T-helper 2 cell treated with Interferon-gamma antibody and Interleukin-4, amounts not matched to agents 100 ng/mL and 5 ng/mL, for 36 hours (primary cell): ENCODE results near the gene MAP2K4. TPM values are rescaled to one million over a fixed set of nuclear protein-coding genes. Genes with fewer than 3 reads are reported as not detected.

Experiments
- intact Hi-C: fragments of 100-400 bp; cut with micrococcal nuclease; formaldehyde crosslinking; loops from one replicate; pipeline ENCODE4 v1.15.1; 2023
- total RNA-seq: library from RNA; stranded (reverse); gene quantifications from 2 replicates; pipeline ENCODE4 v1.2.3, GENCODE V29; 2022

Gene MAP2K4
- total RNA-seq, 1 donor from 2014 or later, result 26.4 TPM

DNA sequence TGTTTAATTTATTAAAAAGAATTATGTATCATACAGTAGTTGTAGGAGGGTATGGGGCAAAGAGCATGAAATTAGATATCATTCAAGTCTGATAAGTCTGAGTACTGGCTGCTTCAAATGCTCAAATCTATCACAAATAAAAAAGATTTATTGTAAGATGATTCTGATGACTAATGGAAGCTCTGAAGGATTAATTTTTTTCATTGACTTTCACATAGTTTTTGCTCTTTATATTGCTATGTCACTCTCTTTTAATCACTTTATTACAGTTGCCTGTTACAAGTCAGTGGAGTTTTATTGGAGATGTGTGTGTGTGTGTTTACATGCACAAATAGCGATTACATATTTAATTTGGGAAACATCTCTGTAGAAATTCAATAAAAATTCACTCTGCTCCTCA is 15.0 kb downstream of the MAP2K4 start:
- intact Hi-C loops, result no loop called here

DNA sequence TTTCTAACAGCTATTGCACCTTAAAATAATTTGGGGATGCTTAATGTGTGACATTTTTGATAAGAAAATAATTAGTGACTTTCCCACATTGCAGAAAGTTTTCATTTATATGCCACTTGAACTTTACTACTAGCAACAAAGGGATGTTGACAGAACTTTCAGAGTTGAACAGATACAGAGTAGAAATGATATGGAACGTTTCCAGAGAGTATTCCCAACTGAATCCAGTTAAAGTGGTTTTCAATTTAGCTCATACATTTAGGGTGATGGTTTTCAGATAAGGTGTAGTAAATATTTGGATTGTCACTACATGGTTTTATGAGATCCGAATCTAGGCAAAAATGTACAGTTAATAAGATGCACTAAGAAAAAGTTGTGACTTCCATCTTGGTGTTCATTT is 17.3 kb downstream of the MAP2K4 start:
- intact Hi-C loops, result no loop called here

DNA sequence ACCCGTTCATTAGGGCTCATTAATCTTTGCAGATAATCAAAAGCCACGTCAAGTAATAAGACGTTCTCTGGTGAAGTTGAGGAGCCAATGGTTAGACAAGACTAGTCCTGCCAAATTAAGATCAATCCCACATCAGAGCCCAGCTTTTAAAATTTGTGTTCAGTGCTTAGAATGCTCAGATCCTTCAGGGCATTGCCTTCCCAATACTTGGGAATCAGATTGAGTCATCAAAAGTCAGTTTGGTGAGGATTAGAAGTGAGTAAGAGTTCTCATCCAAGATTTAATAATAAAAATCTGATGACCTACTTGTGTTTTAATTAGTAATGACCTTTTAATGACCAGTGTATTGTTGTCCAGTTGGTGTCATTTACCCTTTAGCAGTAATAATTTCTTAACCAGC is 19.8 kb downstream of the MAP2K4 start:
- intact Hi-C loops, result no loop called here

GRCh38 chr17:12041312-12041711 is 20.6 kb downstream of the MAP2K4 start:
- intact Hi-C loops, result no loop called here

GRCh38 chr17:12043702-12044101 is 23.0 kb downstream of the MAP2K4 start:
- intact Hi-C loops, result no loop called here

DNA sequence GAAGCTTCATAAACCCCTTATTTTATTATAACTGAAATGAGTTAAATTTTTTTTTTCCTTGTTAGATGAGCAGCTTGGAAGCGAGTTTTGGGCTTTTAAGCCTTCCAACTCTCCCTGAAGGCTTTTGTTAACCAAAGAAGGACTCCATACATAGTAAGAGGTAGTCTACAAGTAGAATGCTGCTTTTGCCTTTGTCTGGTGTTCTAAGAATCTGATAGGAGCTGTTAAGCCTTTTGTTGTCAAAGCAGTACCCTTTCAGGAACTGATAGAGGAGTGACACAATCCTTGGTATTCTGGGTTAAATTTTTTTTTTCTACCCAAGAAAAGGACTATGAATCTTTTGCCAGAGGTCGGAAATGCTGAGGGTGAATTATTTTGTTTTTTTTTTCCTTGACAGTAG is 26.1 kb downstream of the MAP2K4 start:
- intact Hi-C loops, result no loop called here

DNA sequence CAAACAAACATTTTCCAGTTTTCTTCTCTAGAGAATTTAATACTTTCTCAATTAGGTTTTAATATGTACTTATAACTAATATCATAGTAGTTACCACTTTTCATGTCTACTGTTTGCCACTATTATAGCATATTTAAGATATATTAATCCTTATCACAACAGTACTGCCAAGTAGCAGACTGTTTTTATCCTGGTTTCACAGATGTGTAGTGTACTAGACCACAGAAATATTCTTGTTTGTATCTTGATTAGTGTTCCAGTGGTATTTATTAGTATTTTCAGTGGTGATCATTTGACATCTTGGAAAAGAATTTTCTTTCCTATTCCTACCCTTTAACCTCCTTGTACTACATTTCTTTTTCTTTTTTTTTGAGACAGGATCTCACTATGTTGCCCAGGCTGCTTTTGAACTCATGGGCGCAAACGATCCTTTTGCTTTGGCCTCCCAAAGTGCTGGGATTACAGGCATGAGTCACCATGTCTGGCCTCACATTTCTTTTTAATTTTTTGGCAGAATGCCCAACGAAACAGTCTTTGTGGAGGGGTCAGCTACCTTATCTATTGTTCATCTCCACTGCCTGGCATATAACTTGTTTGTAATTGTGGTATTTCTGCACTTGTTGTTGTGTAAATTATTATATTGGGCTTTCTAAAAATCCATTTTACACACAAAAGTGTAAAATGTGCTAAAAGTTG is 27.2 kb downstream of the MAP2K4 start:
- intact Hi-C loops, result no loop called here

DNA sequence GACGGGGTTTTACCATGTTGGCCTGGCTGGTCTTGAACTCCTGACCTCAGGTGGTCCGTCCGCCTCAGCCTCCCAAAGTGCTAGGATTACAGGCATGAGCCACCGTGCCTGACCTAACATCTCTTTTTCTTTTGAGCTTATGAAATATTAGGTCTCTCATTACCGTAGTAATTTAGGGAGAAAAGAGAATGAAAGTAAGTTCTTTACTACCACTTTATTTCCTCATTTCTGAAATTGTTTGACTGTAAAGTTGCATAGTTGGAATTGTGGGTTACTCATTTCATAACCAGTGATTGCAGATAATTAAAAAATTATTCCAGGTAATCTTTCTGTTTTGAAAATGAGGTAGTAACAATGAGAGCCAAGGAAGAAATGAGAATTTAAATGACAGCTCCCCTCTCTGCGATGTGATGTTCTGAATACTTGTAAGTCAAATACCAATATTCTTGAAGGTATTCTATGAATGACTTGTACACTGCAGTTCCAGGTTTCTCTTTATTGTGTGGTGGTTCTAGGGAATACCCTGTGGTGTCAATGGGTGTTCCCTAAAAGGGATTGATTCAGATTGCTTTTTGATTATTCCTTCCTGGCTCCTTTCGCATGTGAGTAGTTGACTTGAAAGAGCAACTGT is 28.3 kb downstream of the MAP2K4 start:
- intact Hi-C loops, result no loop called here

- intact Hi-C loops, result no loop called here
Measured at GRCh38 chr17:12050646-12051225, 30.1 kb downstream of the MAP2K4 start.

GRCh38 chr17:12053552-12053951 is 32.9 kb downstream of the MAP2K4 start:
- intact Hi-C loops, result no loop called here

DNA sequence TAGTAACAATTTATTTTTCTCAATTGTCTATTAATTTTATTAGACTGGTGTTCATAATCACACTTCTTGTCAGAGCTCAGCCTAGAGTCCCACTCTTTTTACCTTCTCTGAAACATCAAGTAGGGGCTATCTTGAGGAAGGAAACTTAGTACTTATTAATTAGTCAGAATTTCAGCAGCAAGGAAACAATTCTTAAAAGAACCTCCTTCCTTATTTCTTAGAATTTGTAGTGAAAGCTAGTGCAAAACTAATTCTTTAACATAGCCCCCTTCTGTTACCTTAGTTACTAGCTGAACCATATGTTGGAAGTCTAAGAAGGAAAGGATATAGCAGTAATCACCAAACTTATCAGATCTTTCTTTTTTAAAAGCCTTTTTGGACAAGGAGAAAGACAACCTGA is 35.2 kb downstream of the MAP2K4 start:
- intact Hi-C loops, result no loop called here

GRCh38 chr17:12057520-12057919 is 36.8 kb downstream of the MAP2K4 start:
- intact Hi-C loops, result no loop called here

GRCh38 chr17:12058535-12058934 is 37.9 kb downstream of the MAP2K4 start:
- intact Hi-C loops, result no loop called here

DNA sequence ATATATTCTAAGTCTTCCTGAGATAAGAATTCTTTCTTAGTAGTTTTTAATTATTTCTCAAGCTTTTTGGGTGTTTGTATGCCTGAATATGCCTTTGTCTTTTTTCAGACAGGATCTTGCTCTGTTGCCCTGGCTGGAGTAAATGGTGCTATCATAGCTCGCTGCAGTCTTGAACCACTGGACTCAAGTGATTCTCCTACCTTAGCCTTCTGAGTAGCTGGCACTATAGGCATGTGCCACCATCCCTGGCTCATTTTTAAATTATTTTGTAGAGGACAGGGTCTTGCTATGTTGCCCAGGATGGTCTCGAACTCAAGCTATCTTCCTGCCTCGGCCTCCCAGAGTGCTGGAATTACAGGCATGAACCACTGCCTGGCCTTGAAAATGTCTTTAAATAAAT is 41.6 kb downstream of the MAP2K4 start:
- intact Hi-C loops, result no loop called here

GRCh38 chr17:12064395-12064794 is 43.7 kb downstream of the MAP2K4 start:
- intact Hi-C loops, result no loop called here

DNA sequence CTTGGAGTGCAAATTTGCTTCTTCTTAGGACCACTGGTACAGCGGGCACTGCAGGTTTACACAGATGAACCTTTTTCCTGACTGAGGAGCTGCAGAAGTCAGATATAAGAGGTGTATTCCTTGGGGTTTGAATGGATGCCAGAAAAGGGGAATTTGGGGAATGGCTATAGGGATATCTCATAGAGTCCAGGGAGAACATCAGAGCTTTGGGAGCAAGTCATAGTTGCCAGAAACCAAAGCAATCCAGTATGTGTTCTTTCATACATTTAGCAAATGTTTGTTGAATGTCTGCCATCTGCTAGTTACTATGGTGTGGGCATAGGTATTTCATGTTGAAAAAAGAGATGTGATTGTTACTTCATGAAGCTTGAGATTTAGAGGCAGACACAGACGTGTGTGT is 46.8 kb downstream of the MAP2K4 start:
- intact Hi-C loops, result no loop called here

DNA sequence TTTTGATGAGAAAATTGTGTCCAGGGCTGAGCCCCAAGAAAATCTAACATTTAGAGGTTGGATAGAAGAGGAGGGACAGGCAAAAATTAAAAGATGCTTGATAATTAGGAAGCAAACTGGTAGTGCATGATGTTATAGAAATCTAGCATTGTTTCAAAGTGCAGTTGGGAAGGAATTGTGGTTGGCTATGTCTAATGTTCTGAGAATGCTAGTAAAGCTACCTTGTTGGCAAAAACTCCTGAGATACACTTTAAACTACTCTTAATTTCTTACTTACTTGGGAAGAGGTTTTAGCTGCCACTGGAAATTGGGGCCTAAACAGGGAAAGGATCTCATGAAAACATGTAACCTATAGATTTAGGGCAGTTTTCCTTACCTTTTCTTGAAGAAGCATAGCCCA is 48.3 kb downstream of the MAP2K4 start:
- intact Hi-C loops, result no loop called here

- intact Hi-C loops, result no loop called here
Measured at GRCh38 chr17:12070561-12070960, 49.9 kb downstream of the MAP2K4 start.

DNA sequence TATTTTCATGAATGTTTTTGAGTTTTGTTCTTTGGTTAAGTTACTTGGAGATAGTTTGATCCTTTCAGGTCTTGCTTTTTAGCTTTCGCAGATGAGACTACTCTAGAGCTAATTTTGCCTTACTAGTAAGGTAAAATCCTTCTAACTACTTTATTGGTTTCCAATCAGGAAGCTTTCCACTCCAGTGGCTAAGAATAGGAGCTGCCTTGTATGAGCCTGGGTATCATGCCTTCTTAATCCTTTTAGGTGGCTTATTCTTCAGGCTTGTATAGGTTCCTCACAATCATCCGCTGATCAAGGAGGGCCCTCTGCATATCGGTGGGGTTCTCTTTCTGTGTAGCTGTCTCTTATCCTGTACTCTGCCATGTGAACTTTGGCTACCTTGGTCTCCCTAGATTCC is 53.7 kb downstream of the MAP2K4 start:
- intact Hi-C loops, result no loop called here

DNA sequence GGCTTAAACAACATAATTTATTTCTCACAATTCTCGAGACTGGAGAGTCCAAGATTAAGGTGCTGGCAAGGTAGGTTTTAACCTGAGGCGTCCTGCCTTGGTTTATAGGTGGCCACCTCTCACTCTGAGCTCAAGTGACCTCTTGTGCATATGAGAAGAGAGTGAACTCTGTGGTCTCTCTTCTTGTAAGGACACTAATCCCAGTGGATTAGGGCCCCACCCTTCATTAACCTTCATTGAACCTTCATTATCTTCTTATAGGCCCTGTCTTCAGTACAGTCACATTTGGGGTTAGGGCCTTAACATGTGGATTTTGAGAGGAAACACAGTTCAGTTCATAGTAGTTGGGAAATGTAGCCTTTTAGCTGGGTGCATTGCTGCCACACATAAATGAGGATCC is 57.1 kb downstream of the MAP2K4 start:
- intact Hi-C loops, result no loop called here

DNA sequence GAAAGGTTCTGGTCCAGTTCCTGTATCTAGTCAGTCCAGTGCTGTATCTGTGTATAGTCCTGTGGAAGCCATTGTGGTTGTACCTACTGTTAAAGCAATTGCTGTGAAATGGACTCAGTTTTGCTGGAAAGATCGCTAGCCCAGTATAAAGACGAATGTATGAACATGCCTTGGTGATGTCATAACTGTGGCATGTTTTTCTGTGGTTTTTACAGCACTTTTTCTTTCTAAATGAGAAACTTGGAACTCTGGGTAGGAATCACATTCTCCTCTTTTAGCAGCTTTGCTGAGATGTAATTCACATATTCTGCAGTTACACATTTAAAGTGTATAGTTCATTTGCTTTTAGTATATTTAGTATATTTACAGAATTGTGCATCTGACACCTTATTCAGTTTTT is 58.1 kb downstream of the MAP2K4 start:
- intact Hi-C loops, result no loop called here

DNA sequence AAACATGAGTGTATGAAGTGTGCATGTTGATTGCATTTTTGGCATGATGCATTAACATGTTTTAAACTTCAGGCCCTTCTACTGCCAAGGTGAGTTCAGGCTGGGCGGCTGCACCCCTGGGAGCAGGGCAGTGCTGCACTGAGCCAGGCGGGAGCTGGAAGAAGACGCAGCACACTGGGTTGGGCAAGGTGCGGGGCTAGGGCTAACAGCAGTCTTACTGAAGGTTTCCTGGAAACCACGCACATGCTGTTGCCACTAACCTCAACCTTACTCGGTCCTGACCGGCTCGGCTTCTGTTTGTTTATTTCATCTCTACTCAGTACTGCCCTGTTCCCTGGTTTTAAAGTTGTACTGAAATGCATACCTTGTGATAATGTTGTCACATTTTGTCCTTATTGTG is 61.0 kb downstream of the MAP2K4 start:
- intact Hi-C loops, result no loop called here
